ENCODE data around the gene RPL18A. TPM values are rescaled to one million over a fixed set of nuclear protein-coding genes. Genes with fewer than 3 reads are reported as not detected.

RPL18A gene
- total and polyA plus RNA-seq, 2 of the 4 experiments (the other 2 are of a cell fraction) = 1,351 to 1,735 TPM

GRCh38 chr19:17893766-17894165 lies 34.1 kb downstream of the RPL18A start:
- intact Hi-C loops (cut with micrococcal nuclease) = no loop called here
- POLR2A ChIA-PET (ENCODE audit: unreplicated experiment) = no interaction called here

More at GRCh38 chr19:17893766-17894165, 34.1 kb downstream of the RPL18A start:
- in situ Hi-C loops (cut with MboI; ENCODE audit: low sequenced_read_pairs) = no loop called here
- Histone ChIP-seq H3K18ac (ENCODE audit: low read depth, low read length) (no peak overlapping the region), H4K20me1 (ENCODE audit: insufficient read depth, low read length) (no peaks in the 10 kb centered on the region), H3K9ac (ENCODE audit: low read depth, low read length) (no peak overlapping the region), H3K9me3 (ENCODE audit: control insufficient read depth, insufficient read depth, low read length) (no peaks in the 10 kb centered on the region), H3K9me1 (ENCODE audit: insufficient read depth, low read length) (no peaks in the 10 kb centered on the region), H2BK5ac (ENCODE audit: low read depth, low read length, poor library complexity, severe bottlenecking) (no peak overlapping the region), H3K4me2 (ENCODE audit: low read depth, low read length) (no peak overlapping the region), H2BK15ac (ENCODE audit: low read depth, low read length) (no peak overlapping the region), H2BK120ac (ENCODE audit: low read depth, low read length) (no peak overlapping the region), H3K14ac (replicated peaks; ENCODE audit: low read depth, low read length) (no peak overlapping the region), H4K91ac (ENCODE audit: insufficient read depth, low read depth, low read length) (no peak overlapping the region), H3K56ac (ENCODE audit: extremely low read depth, insufficient read depth, low read length) (no peak overlapping the region), H3K4ac (ENCODE audit: low read depth, low read length) (no peak overlapping the region), H2AK9ac (replicated peaks; ENCODE audit: low read depth, low read length, poor library complexity) (no peak overlapping the region), H3K4me1 (ENCODE audit: control insufficient read depth, insufficient read depth, low read length) (no peaks in the 10 kb centered on the region), H2AFZ (replicated peaks; ENCODE audit: low read length, poor library complexity) (no peak overlapping the region), H3K79me1 (ENCODE audit: low read depth in 1 of 2, low read length in 2 of 2) (no peaks in the 10 kb centered on the region), H3K27me3 (ENCODE audit: control insufficient read depth, insufficient read depth, low read length) (peaks cover 9% of the 10 kb centered on the region), H3K23ac (ENCODE audit: low read depth, low read length) (no peak overlapping the region), H2BK20ac (ENCODE audit: low read depth, low read length) (no peak overlapping the region), H2AK5ac (ENCODE audit: low read depth, low read length) (no peak overlapping the region), H4K5ac (ENCODE audit: low read depth, low read length) (no peak overlapping the region), H3K36me3 (ENCODE audit: control insufficient read depth, insufficient read depth, low read length) (no peaks in the 10 kb centered on the region), H3K27ac (ENCODE audit: insufficient read depth, low read length) (no peak overlapping the region), H3K4me3 (ENCODE audit: insufficient read depth, low read depth, low read length) (no peak overlapping the region), H4K8ac (ENCODE audit: low read depth in 2 of 2, low read length in 2 of 2) (no peak overlapping the region)
- CTCF ChIA-PET = no interaction called here
- TF ChIP-seq MXI1 (IDR thresholded peaks at IDR 0.05; ENCODE audit: borderline replicate concordance, low read depth, low read length) (no peak), NFE2L2 (IDR thresholded peaks at IDR 0.05; ENCODE audit: low read depth, low read length) (no peak), MAZ (IDR thresholded peaks at IDR 0.05; ENCODE audit: borderline replicate concordance, low read depth, low read length) (no peak), FOS (IDR thresholded peaks at IDR 0.05; ENCODE audit: low read depth, low read length) (no peak), MAFK (IDR thresholded peaks at IDR 0.05; ENCODE audit: low read depth, low read length) (no peak), RCOR1 (IDR thresholded peaks at IDR 0.05; ENCODE audit: insufficient replicate concordance, low read length) (no peak), CHD1 (IDR thresholded peaks at IDR 0.05; ENCODE audit: low read depth, low read length) (no peak), SMC3 (IDR thresholded peaks at IDR 0.05; ENCODE audit: low read depth, low read length) (no peak), BHLHE40 (IDR thresholded peaks at IDR 0.05; ENCODE audit: low read depth, low read length) (no peak), CEBPB (IDR thresholded peaks at IDR 0.05; ENCODE audit: low read depth, low read length) (no peak), RAD21 (IDR thresholded peaks at IDR 0.05; ENCODE audit: low read length) (no peak)
- TF ChIP-seq, protein P1, sequence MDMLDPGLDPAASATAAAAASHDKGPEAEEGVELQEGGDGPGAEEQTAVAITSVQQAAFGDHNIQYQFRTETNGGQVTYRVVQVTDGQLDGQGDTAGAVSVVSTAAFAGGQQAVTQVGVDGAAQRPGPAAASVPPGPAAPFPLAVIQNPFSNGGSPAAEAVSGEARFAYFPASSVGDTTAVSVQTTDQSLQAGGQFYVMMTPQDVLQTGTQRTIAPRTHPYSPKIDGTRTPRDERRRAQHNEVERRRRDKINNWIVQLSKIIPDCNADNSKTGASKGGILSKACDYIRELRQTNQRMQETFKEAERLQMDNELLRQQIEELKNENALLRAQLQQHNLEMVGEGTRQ (IDR thresholded peaks at IDR 0.05; ENCODE audit: low read depth, low read length) = no peak
- TF ChIP-seq, protein P2, sequence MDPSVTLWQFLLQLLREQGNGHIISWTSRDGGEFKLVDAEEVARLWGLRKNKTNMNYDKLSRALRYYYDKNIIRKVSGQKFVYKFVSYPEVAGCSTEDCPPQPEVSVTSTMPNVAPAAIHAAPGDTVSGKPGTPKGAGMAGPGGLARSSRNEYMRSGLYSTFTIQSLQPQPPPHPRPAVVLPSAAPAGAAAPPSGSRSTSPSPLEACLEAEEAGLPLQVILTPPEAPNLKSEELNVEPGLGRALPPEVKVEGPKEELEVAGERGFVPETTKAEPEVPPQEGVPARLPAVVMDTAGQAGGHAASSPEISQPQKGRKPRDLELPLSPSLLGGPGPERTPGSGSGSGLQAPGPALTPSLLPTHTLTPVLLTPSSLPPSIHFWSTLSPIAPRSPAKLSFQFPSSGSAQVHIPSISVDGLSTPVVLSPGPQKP (IDR thresholded peaks at IDR 0.05; ENCODE audit: borderline replicate concordance, low read depth, low read length) = no peak
- no TSS peak for BruUV-seq (replicated peaks)
- dilution Hi-C loops (cut with HindIII; ENCODE audit: low sequenced_read_pairs, unreplicated experiment) = no loop called here
- DNase-seq (no peak), ATAC-seq (ENCODE audit: low read depth) (no peak)
- WGBS, 2 experiments (ENCODE audit: extremely low coverage in 2 of 2, insufficient read length in 1 of 2) = 30% methylated on average over 2 of the region's 9 CpGs; no CpG with 5 or more reads in 1 of the 2 experiments
